Measurements from ENCODE around the gene PPEF1. TPM values are rescaled to one million over a fixed set of nuclear protein-coding genes. Genes with fewer than 3 reads are reported as not detected.

The PPEF1 gene
- total and polyA plus RNA-seq, 2 experiments from 2014 or later: 0.76 TPM; not detected in 1

GRCh38 chrX:18875256-18875878 lies 167.9 kb downstream of the PPEF1 start (continued):
- no peak for TF ChIP-seq REST (IDR thresholded peaks at IDR 0.05; ENCODE audit: unreplicated experiment)
- TF ChIP-seq EZH2phosphoT487 (IDR thresholded peaks at IDR 0.05; ENCODE audit: unreplicated experiment): no peak
- TF ChIP-seq STAT1 (IDR thresholded peaks at IDR 0.05; ENCODE audit: unreplicated experiment): no peak
- no peak for TF ChIP-seq NANOG (IDR thresholded peaks at IDR 0.05; ENCODE audit: borderline replicate concordance)
- no peak for TF ChIP-seq ZNF331 (CRISPR knock-in tag; IDR thresholded peaks at IDR 0.05; ENCODE audit: low read depth)
- TF ChIP-seq EZH2 (IDR thresholded peaks at IDR 0.05; ENCODE audit: low read depth, unreplicated experiment): no peak

- Histone ChIP-seq H3K4me2 (no peak overlapping the region), H3K79me2 (replicated peaks; ENCODE audit: insufficient read depth) (no peaks in the 10 kb centered on the region), H3K4me3 (no peak overlapping the region), H3K4me1 (ENCODE audit: insufficient read depth) (no peaks in the 10 kb centered on the region), H3K36me3 (ENCODE audit: insufficient read depth) (no peaks in the 10 kb centered on the region), H2AFZ (no peak overlapping the region), H3F3A (replicated peaks; ENCODE audit: low read depth) (no peaks in the 10 kb centered on the region), H4K20me1 (replicated peaks; ENCODE audit: insufficient read depth) (no peaks in the 10 kb centered on the region), H3K9me2 (ENCODE audit: insufficient read depth) (no peaks in the 10 kb centered on the region), H3K27ac (ENCODE audit: low read depth) (no peak overlapping the region), H3K27me3 (ENCODE audit: insufficient read depth) (no peaks in the 10 kb centered on the region)
- H3K9me3 Mint-ChIP-seq: no peaks in the 10 kb centered on the region; the same call in 2 of the 3 replicates
- H3K27me3 Mint-ChIP-seq (ENCODE audit: insufficient read depth, low read depth, poor library complexity): peaks cover 6% of the 10 kb centered on the region
- DNase-seq (ENCODE audit: low spot score) (no peak), ATAC-seq (no peak)
- H3K27ac Mint-ChIP-seq: no peak overlapping the region
- H3K36me3 Mint-ChIP-seq (ENCODE audit: low read depth): no peaks in the 10 kb centered on the region
- no peaks in the 10 kb centered on the region; the same call in 2 of the 3 replicates for H3K4me1 Mint-ChIP-seq
- no peak overlapping the region for H3K4me3 Mint-ChIP-seq
- TF ChIP-seq JUNB (IDR thresholded peaks at IDR 0.05; ENCODE audit: unreplicated experiment) (no peak), NANOG (IDR thresholded peaks at IDR 0.05; ENCODE audit: borderline replicate concordance) (no peak), EZH2 (IDR thresholded peaks at IDR 0.05; ENCODE audit: low read depth, unreplicated experiment) (no peak), REST (IDR thresholded peaks at IDR 0.05; ENCODE audit: unreplicated experiment) (no peak), CREB1 (CRISPR knock-in tag; IDR thresholded peaks at IDR 0.05; ENCODE audit: low read depth) (no peak), STAT1 (IDR thresholded peaks at IDR 0.05; ENCODE audit: unreplicated experiment) (no peak), ZNF462 (CRISPR knock-in tag; IDR thresholded peaks at IDR 0.05) (no peak), POLR2AphosphoS5 (IDR thresholded peaks at IDR 0.05; ENCODE audit: low read depth) (no peak), ZNF331 (CRISPR knock-in tag; IDR thresholded peaks at IDR 0.05; ENCODE audit: low read depth) (no peak), ZNF114 (CRISPR knock-in tag; IDR thresholded peaks at IDR 0.05) (no peak), EZH2phosphoT487 (IDR thresholded peaks at IDR 0.05; ENCODE audit: unreplicated experiment) (no peak)
Measured at GRCh38 chrX:18877469-18877868, 170.0 kb downstream of the PPEF1 start.

Data from GM23338 (cell line).